ENCODE data around the gene RNASE12. TPM values are rescaled to one million over a fixed set of nuclear protein-coding genes. Genes with fewer than 3 reads are reported as not detected.

RNASE12 gene
- total and polyA plus RNA-seq, 2 experiments from 2014 or later = not detected

DNA sequence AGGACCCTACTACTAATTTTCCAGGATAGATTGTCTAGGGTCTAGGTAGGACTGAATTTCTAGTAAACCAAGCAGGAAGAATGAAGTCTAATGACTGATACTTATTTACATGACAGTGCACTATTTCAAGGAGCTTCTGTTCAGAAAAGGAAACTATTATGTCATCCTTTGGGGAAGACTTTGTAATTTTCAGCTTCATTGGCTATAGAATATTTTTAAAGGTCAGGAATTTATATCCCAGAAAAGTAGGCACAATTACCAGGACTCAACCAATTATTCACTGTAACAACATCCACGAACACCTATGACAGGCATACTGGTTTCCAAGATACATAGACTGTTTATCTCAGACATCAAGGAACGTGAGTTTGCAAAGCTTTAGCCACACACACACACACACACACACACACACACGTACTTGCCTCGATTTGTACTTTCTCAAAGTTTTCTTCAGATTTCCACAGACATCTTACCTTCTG, 27.1 kb upstream of the RNASE12 start (continued):
- TF ChIP-seq POLR2AphosphoS5 (IDR thresholded peaks at IDR 0.05; ENCODE audit: low read depth) = no peak

DNA sequence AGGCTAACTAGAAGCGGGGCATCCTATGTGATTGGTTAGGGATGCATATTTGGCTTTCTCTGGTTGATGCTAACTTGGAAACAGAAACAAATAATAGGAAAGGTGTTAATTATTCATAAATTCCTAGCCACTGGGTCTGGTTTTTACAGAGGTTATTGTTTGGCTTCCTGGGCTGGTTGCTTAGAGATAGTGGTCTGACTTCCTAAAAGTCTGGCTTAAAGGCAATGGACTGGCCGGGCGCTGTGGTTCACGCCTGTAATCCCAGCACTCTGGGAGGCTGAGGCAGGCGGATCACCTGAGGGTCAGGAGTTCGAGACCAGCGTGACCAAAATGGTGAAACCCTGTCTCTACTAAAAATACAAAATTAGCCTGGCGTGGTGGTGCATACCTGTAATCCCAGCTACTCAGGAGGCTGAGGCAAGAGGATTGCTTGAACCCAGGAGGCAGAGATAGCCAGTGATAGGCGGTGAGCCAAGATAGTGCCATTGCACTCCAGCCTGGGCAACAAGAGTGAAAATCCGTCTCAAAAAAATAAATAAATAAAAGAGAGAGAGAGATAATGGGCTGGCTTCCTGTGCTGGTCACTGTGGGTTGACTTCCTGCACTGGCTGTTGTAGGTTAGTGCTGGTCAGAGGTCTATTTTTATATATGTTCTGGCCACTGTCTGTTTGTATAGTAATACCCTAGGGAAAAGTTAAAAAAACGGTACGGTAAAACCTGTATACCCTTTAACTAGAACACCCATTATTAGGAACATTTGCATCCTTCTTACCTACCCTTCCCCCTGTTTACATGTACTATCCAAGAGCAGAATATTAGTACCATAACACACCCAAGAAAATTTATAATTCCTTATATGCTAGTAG, 26.2 kb upstream of the RNASE12 start:
- Histone ChIP-seq H3K27me3 (ENCODE audit: insufficient read depth) (peaks cover 9% of the 10 kb centered on the region), H3K36me3 (ENCODE audit: insufficient read depth) (no peaks in the 10 kb centered on the region), H3K4me1 (ENCODE audit: insufficient read depth) (peaks cover 14% of the 10 kb centered on the region), H3K9me2 (ENCODE audit: insufficient read depth) (no peaks in the 10 kb centered on the region), H3K4me2 (no peak overlapping the region), H2AFZ (no peak overlapping the region), H3K4me3 (no peak overlapping the region), H3K27ac (ENCODE audit: low read depth) (no peak overlapping the region), H3K79me2 (replicated peaks; ENCODE audit: insufficient read depth) (no peaks in the 10 kb centered on the region), H4K20me1 (replicated peaks; ENCODE audit: insufficient read depth) (no peaks in the 10 kb centered on the region), H3F3A (replicated peaks; ENCODE audit: low read depth) (no peaks in the 10 kb centered on the region)
- peaks cover 12% of the 10 kb centered on the region for H3K4me1 Mint-ChIP-seq
- H3K9me3 Mint-ChIP-seq = no peaks in the 10 kb centered on the region
- no peaks in the 10 kb centered on the region for H3K36me3 Mint-ChIP-seq (ENCODE audit: low read depth)
- H3K4me3 Mint-ChIP-seq = no peak overlapping the region
- H3K27me3 Mint-ChIP-seq (ENCODE audit: insufficient read depth, low read depth, poor library complexity) = peaks cover 7% of the 10 kb centered on the region
- DNase-seq (ENCODE audit: low spot score) (no peak), ATAC-seq (no peak)
- H3K27ac Mint-ChIP-seq = no peak overlapping the region
- TF ChIP-seq NANOG (IDR thresholded peaks at IDR 0.05; ENCODE audit: borderline replicate concordance) = no peak
- TF ChIP-seq JUNB (IDR thresholded peaks at IDR 0.05; ENCODE audit: unreplicated experiment) = no peak
- TF ChIP-seq, protein P1, sequence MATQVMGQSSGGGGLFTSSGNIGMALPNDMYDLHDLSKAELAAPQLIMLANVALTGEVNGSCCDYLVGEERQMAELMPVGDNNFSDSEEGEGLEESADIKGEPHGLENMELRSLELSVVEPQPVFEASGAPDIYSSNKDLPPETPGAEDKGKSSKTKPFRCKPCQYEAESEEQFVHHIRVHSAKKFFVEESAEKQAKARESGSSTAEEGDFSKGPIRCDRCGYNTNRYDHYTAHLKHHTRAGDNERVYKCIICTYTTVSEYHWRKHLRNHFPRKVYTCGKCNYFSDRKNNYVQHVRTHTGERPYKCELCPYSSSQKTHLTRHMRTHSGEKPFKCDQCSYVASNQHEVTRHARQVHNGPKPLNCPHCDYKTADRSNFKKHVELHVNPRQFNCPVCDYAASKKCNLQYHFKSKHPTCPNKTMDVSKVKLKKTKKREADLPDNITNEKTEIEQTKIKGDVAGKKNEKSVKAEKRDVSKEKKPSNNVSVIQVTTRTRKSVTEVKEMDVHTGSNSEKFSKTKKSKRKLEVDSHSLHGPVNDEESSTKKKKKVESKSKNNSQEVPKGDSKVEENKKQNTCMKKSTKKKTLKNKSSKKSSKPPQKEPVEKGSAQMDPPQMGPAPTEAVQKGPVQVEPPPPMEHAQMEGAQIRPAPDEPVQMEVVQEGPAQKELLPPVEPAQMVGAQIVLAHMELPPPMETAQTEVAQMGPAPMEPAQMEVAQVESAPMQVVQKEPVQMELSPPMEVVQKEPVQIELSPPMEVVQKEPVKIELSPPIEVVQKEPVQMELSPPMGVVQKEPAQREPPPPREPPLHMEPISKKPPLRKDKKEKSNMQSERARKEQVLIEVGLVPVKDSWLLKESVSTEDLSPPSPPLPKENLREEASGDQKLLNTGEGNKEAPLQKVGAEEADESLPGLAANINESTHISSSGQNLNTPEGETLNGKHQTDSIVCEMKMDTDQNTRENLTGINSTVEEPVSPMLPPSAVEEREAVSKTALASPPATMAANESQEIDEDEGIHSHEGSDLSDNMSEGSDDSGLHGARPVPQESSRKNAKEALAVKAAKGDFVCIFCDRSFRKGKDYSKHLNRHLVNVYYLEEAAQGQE (IDR thresholded peaks at IDR 0.05; ENCODE audit: unreplicated experiment) = no peak
- no peak for TF ChIP-seq CREB1 (CRISPR knock-in tag; IDR thresholded peaks at IDR 0.05; ENCODE audit: low read depth)
- TF ChIP-seq, protein P2, sequence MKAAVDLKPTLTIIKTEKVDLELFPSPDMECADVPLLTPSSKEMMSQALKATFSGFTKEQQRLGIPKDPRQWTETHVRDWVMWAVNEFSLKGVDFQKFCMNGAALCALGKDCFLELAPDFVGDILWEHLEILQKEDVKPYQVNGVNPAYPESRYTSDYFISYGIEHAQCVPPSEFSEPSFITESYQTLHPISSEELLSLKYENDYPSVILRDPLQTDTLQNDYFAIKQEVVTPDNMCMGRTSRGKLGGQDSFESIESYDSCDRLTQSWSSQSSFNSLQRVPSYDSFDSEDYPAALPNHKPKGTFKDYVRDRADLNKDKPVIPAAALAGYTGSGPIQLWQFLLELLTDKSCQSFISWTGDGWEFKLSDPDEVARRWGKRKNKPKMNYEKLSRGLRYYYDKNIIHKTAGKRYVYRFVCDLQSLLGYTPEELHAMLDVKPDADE (IDR thresholded peaks at IDR 0.05) = no peak

DNA sequence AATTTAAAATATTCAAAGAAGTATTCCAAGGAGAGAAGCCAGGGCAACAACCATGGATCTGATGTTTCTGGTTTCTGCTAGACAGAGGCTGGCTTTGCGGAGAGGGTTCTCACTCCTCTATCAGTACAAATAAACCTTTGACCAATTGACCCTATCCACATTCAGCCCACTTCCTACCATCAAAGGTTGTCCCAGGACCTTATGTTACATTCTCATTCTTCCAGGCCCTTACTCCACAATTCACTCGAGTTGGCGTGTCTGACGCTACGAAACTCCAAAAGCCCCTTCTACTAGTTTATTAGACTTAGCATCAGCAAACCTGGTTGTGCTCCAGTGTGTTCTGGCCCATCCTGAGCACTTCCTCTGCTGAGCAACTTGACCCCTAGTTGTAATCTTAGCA, 24.8 kb upstream of the RNASE12 start:
- Histone ChIP-seq H3K79me2 (replicated peaks; ENCODE audit: insufficient read depth) (no peaks in the 10 kb centered on the region), H3K4me3 (no peak overlapping the region), H3F3A (replicated peaks; ENCODE audit: low read depth) (no peaks in the 10 kb centered on the region), H3K9me2 (ENCODE audit: insufficient read depth) (no peaks in the 10 kb centered on the region), H3K27me3 (ENCODE audit: insufficient read depth) (peaks cover 4% of the 10 kb centered on the region; the same call in 1 of the 2 replicates), H3K4me1 (ENCODE audit: insufficient read depth) (peaks cover 12% of the 10 kb centered on the region), H3K36me3 (ENCODE audit: insufficient read depth) (no peaks in the 10 kb centered on the region), H3K27ac (ENCODE audit: low read depth) (no peak overlapping the region), H3K4me2 (no peak overlapping the region), H4K20me1 (replicated peaks; ENCODE audit: insufficient read depth) (no peaks in the 10 kb centered on the region), H2AFZ (no peak overlapping the region)
- Mint-ChIP-seq H3K9me3 (no peaks in the 10 kb centered on the region), H3K27me3 (ENCODE audit: insufficient read depth, low read depth, poor library complexity) (peaks cover 4% of the 10 kb centered on the region), H3K27ac (no peak overlapping the region), H3K4me1 (peaks cover 10% of the 10 kb centered on the region), H3K4me3 (no peak overlapping the region), H3K36me3 (ENCODE audit: low read depth) (no peaks in the 10 kb centered on the region)
- ATAC-seq (no peak), DNase-seq (ENCODE audit: low spot score) (no peak)
- TF ChIP-seq CREB1 (CRISPR knock-in tag; IDR thresholded peaks at IDR 0.05; ENCODE audit: low read depth) = no peak
- TF ChIP-seq, protein P3, sequence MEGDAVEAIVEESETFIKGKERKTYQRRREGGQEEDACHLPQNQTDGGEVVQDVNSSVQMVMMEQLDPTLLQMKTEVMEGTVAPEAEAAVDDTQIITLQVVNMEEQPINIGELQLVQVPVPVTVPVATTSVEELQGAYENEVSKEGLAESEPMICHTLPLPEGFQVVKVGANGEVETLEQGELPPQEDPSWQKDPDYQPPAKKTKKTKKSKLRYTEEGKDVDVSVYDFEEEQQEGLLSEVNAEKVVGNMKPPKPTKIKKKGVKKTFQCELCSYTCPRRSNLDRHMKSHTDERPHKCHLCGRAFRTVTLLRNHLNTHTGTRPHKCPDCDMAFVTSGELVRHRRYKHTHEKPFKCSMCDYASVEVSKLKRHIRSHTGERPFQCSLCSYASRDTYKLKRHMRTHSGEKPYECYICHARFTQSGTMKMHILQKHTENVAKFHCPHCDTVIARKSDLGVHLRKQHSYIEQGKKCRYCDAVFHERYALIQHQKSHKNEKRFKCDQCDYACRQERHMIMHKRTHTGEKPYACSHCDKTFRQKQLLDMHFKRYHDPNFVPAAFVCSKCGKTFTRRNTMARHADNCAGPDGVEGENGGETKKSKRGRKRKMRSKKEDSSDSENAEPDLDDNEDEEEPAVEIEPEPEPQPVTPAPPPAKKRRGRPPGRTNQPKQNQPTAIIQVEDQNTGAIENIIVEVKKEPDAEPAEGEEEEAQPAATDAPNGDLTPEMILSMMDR (conservative IDR thresholded peaks at IDR 0.05; ENCODE audit: low read depth in 2 of 2) = no peak
- TF ChIP-seq ZNF331 (CRISPR knock-in tag; IDR thresholded peaks at IDR 0.05; ENCODE audit: low read depth) = no peak
- no peak for TF ChIP-seq EZH2 (IDR thresholded peaks at IDR 0.05; ENCODE audit: low read depth, unreplicated experiment)
- TF ChIP-seq STAT1 (IDR thresholded peaks at IDR 0.05; ENCODE audit: unreplicated experiment) = no peak

Measured in GM23338 (cell line).